Measurements from ENCODE around the gene TRPT1. TPM values are rescaled to one million over a fixed set of nuclear protein-coding genes. Genes with fewer than 3 reads are reported as not detected.
A peak's percentile ranks its signal among the peaks of the same experiment; 100 is the strongest.

TRPT1 gene
- total and polyA plus RNA-seq, 9 of the 15 experiments (the other 6 are each of a cell fraction or from before 2014, with no cell fraction given) = 4.6 to 41.7 (median 23.1) TPM

- no peak for TF ChIP-seq TEAD2 (tag; IDR thresholded peaks at IDR 0.05)
- peak; percentile 88 for TF ChIP-seq REST (IDR thresholded peaks at IDR 0.05; ENCODE audit: borderline replicate concordance)
- no peak for TF ChIP-seq REST (CRISPR knock-in tag; IDR thresholded peaks at IDR 0.05; ENCODE audit: low read depth)
- no peak for TF ChIP-seq RBM25 (IDR thresholded peaks at IDR 0.05; ENCODE audit: low read depth, low read length, severe bottlenecking)
- TF ChIP-seq RNF2 (IDR thresholded peaks at IDR 0.05) = peak; percentile 38; the same call in 1 of the 2 replicates
- no peak for TF ChIP-seq NBN (IDR thresholded peaks at IDR 0.05; ENCODE audit: low read depth)
- TF ChIP-seq CC2D1A (IDR thresholded peaks at IDR 0.05) = peak; percentile 98
- no peak for TF ChIP-seq PRMT5 (CRISPR knock-in tag; IDR thresholded peaks at IDR 0.05)
- TF ChIP-seq CREB3L1 (IDR thresholded peaks at IDR 0.05; ENCODE audit: borderline replicate concordance, low read depth) = no peak
- TF ChIP-seq PRDM10 (IDR thresholded peaks at IDR 0.05; ENCODE audit: partially characterized antibody) = no peak
These were observed 44.2 kb downstream of the TRPT1 start (continued) for GRCh38 chr11:64181506-64182411.
